Fibroblast of mammary gland (primary cell): ENCODE data around the gene ADAMTS19.

Source experiments
- DNase-seq: peaks from one replicate; pipeline ENCODE4 v3.0.0-alpha.2; 2010; ENCODE audit warnings: low read depth
- H3K4me3 ChIP-seq: 2 replicates; pipeline ENCODE4 v1.5.1; 2011; ENCODE audit warnings: low read depth, mild to moderate bottlenecking, low read length, moderate library complexity; ENCODE audit not compliant: control insufficient read depth
- CTCF ChIP-seq: conservative IDR thresholded peaks from 2 replicates; pipeline ENCODE4 v1.5.1; 2011; ENCODE audit warnings: low read depth, low read length, inconsistent platforms; ENCODE audit not compliant: control insufficient read depth, insufficient read depth

ADAMTS19 gene

DNA sequence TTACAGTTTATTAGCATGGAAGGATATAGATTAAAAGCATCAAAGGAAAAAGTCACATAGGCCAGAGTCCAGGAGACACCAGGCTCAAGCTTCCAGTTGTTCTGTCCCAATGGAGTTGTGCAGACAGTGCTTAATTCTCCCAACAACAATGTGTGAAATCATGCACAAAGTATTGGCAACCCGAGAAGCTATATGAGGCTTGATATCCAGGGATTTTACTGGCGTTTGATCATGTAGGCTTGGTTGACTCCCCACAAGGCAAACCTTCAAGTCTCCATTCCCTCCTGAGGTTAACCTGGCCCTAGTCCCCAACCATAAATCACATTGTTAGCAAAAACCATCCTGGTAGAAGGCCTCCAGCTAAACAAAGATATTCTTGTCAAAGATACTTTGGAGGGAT, 141.5 kb downstream of the ADAMTS19 start:
- no peak overlapping the region for H3K4me3 ChIP-seq
- no peak for DNase-seq
- TF ChIP-seq CTCF: no peak

- no peak for DNase-seq
- no peak overlapping the region for H3K4me3 ChIP-seq
- no peak for TF ChIP-seq CTCF
Observed at GRCh38 chr5:129608350-129608749, 148.3 kb downstream of the ADAMTS19 start.

DNA sequence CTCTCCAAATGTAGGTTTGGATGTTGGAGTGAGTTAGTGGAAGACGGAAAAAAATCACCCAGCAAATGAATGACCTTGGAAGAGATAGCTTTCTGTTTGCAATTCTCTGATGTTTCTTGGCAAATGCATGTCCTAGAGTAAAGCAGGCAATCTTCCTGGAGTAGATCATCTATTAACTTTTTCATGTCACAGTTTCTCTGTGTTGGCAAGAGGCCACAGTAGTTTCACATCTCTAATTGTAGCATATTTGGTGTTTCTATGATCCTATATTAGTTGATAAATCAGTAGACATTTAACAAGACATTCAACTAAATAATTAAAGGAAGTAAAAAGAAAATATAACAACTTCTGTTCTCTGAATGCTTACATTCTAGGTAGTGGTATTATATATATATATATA, 149.6 kb downstream of the ADAMTS19 start:
- no peak for DNase-seq
- no peak for TF ChIP-seq CTCF
- H3K4me3 ChIP-seq: no peak overlapping the region

DNA sequence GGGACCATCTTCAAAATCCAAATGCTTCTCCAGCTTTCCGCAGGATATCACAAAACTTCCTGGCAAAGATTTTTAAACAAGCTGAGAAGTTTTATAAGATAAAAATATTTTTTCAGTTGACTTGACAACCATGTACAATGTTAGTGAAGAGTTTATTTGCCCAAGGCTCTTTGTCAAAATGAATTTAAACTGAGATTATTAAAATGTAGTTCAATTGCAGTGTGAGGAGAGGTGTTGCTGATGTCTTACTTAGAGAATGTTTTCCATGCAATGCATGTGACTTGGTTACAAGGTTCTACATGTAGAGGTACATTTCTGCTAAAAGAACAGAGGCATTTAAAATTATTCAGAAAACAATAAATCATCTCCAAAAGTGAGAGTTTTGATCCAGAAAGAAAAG, 156.4 kb downstream of the ADAMTS19 start:
- no peak for TF ChIP-seq CTCF
- no peak for DNase-seq
- no peak overlapping the region for H3K4me3 ChIP-seq

GRCh38 chr5:129617206-129617605, 157.1 kb downstream of the ADAMTS19 start:
- no peak overlapping the region for H3K4me3 ChIP-seq
- peak; percentile 39 for DNase-seq
- TF ChIP-seq CTCF: no peak

GRCh38 chr5:129619782-129620181, 159.7 kb downstream of the ADAMTS19 start:
- H3K4me3 ChIP-seq: no peak overlapping the region
- TF ChIP-seq CTCF: no peak
- no peak for DNase-seq

GRCh38 chr5:129622531-129622930, 162.4 kb downstream of the ADAMTS19 start:
- DNase-seq: no peak
- no peak overlapping the region for H3K4me3 ChIP-seq
- TF ChIP-seq CTCF: no peak
